Coronary artery (tissue), 2 donors: ENCODE data around the gene SLC47A2.

Experiments
- DNase-seq: peaks from one replicate; pipeline ENCODE4 v3.0.0-alpha.2; 2017; ENCODE audit warnings: low spot score
- H3K27ac ChIP-seq, 2 donors: fragments of 200-600 bp; sonication (generic); one replicate each; pipeline ENCODE4 v1.5.1; 2016 to 2019
- H3K4me3 ChIP-seq: fragments of 200-600 bp; sonication (generic); 2 replicates; pipeline ENCODE4 v1.5.1; 2016; ENCODE audit warnings: mild to moderate bottlenecking, moderate library complexity
- CTCF ChIP-seq: fragments of 200-600 bp; sonication (generic); IDR thresholded peaks from one replicate; pipeline ENCODE4 v1.5.1; 2019; ENCODE audit warnings: antibody characterized with exemption

SLC47A2 gene

GRCh38 chr17:19736071-19736470, 19.7 kb upstream of the SLC47A2 start:
- no peak for TF ChIP-seq CTCF
- no peak for DNase-seq
- Histone ChIP-seq H3K27ac (no peak overlapping the region), H3K4me3 (no peak overlapping the region)

- DNase-seq: no peak
Observed at GRCh38 chr17:19733953-19734526, 17.7 kb upstream of the SLC47A2 start.

GRCh38 chr17:19731626-19732025, 15.2 kb upstream of the SLC47A2 start:
- no peak for TF ChIP-seq CTCF
- no peak for DNase-seq
- H3K27ac ChIP-seq: no peak overlapping the region

More at GRCh38 chr17:19733953-19734526, 17.7 kb upstream of the SLC47A2 start:
- no peak for TF ChIP-seq CTCF
- H3K4me3 ChIP-seq: no peak overlapping the region
- H3K27ac ChIP-seq: no peak overlapping the region

DNA sequence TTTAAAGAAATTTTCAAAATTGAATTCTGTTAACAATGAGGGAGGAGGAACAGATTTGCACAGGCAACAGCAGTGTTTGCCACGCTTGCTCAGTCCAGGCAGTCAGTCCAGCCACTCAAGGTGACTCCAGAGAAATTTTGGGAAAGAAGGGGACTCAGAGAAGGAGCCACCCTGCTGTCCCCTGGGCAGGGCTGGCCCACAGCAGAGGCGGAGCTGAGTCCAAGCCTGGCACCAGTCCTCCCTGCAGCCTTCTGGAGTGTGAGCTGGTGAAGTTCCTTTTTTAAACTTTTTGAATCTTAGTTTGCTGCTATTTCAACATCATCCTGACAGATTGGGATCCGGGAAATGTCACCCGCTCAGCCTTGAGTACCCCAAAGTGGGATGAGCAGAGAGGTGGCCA, 14.5 kb upstream of the SLC47A2 start:
- no peak overlapping the region for H3K4me3 ChIP-seq
- peak overlapping the region in 1 of 2 donors; percentile 15 for H3K27ac ChIP-seq
- no peak for DNase-seq
- TF ChIP-seq CTCF: no peak

More at GRCh38 chr17:19731626-19732025, 15.2 kb upstream of the SLC47A2 start:
- no peak overlapping the region for H3K4me3 ChIP-seq

DNA sequence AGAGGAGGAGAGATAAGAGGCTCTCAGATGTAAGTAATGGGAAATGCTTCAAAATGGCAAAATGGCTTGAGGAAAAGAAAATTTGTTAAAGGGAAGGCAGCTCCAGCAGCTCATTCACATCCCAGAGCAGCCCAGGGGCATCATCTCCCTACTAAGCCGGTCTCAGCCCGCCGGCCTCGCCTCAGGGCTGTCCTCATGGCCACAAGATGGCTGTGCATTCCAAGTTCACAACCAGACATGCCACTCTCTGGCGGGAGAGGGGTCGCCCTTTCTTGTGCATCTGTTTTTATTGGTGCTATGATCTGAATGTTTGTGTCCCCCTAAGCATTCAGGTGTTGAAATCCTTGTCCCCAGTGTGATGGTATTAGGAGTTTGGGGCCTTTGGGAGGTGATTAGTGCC, 13.5 kb upstream of the SLC47A2 start:
- Histone ChIP-seq H3K4me3 (no peak overlapping the region), H3K27ac (peak overlapping the region in 1 of 2 donors; percentile 27)
- no peak for TF ChIP-seq CTCF
- DNase-seq: no peak

DNA sequence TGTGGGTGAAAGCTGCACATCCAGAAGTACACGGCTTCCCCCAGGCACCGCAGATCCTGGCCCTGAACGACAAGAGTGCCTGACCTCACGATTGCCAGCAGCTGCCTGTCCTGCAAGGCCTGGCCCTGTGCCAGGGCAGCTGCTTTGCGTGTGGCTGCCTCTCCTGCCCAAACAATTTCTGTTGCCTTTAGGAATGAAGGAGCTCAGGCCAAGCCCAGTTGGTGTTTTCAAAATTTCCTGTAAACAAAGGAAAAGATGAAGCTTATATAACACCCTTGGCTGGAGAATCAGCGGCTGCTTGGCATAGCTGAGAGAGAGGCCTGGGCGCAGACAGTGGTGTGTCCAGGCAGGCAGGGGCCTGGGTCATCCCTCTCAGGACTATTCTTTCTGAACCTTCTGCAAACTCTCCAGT, 11.7 kb upstream of the SLC47A2 start:
- Histone ChIP-seq H3K4me3 (no peak overlapping the region), H3K27ac (peak overlapping the region; percentile 71 to 94)
- TF ChIP-seq CTCF: no peak
- peak; percentile 91 for DNase-seq

- no peak for TF ChIP-seq CTCF
- H3K4me3 ChIP-seq: no peak overlapping the region
- no peak for DNase-seq
Observed at GRCh38 chr17:19727501-19728078, 11.2 kb upstream of the SLC47A2 start.

More at GRCh38 chr17:19727501-19728078, 11.2 kb upstream of the SLC47A2 start:
- H3K27ac ChIP-seq: peak overlapping the region; percentile 71 to 94
